ENCODE measurements around the gene PI4KB. TPM values are rescaled to one million over a fixed set of nuclear protein-coding genes. Genes with fewer than 3 reads are reported as not detected.

PI4KB gene
- 62.9 and 76.6 TPM in 2 replicates for polyA plus RNA-seq (2012; rRNA removed)
- polyA plus RNA-seq (2012; cell fraction: cytosol; rRNA removed), result 37.1 and 54.0 TPM in 2 replicates
- 90.1 and 105 TPM in 2 replicates for polyA plus RNA-seq (2012; cell fraction: nucleus; rRNA removed)

DNA sequence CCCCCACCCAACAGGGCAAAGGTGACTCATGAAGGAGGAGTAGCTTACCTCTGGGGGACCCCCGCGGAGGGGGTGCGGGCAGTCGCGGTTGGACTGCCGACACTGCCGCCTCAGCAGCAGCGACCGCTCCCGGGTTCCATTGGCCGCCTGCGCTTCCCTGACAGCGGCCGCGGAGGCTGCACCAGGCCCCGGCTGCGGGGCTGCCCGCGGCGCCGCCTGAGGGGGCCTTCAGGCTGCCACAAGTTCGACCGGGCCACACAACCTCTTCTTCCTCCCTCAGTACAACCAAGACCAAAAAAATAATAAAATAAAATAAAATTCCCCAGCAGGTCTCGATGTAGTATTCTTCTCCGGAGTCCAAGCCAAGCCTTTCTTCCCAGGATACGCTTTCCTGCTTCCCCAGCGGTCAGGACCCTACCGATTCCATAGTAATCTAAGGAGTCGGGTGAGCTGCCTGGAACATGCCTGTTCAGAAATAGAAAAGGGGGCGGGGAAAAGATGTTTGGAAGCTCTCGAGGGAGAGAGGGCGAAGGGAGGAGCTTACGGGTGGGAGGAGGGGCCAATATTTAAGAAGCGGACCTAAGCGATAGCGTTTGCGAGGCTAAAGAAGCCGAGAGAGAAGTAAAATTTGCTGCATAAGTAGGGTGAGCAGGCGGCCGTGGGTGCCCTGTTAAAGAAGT is at the start of gene PI4KB:
Gene PI4KB (minus strand): TSS at position 194 of the 680 bp plus-strand sequence. CDS start 10,935 bp downstream, outside the sequence.
- H3K4me2 ChIP-seq, result peak within 1 kb of the TSS; percentile 85
- H3K27ac ChIP-seq (ENCODE audit: low read depth in 2 of 2, low read length in 1 of 2), result peak within 1 kb of the TSS; percentile 92
- no peaks in the 10 kb centered on the region for H3K9me3 ChIP-seq
- H3K27me3 ChIP-seq (ENCODE audit: insufficient read depth), result no peaks in the 10 kb centered on the region
- peak within 1 kb of the TSS; percentile 99 for H3K9ac ChIP-seq
- peaks cover 45% of the 10 kb centered on the region for H3K79me2 ChIP-seq (ENCODE audit: insufficient read depth)
- H3K36me3 ChIP-seq (replicated peaks in 1 of 2; ENCODE audit: control insufficient read depth in 1 of 2, insufficient read depth in 2 of 2, low read length in 1 of 2), result peaks cover 11 to 28% of the 10 kb centered on the region in 2 experiments
- H3K4me1 ChIP-seq (ENCODE audit: control insufficient read depth in 1 of 2, insufficient read depth in 2 of 2, low read depth in 1 of 2, low read length in 1 of 2), result peaks cover 5 to 12% of the 10 kb centered on the region in 2 experiments; a peak in 3 of 4 replicates
- H2AFZ ChIP-seq (ENCODE audit: low read depth), result peak within 1 kb of the TSS; percentile 93
- CTCF ChIA-PET, result interaction anchor here (1.1 to 16.4 kb wide), 5 partner anchors 11 to 76 kb away, joined by 3 to 142 read pairs (median 6); no protein-coding TSS in a partner anchor
- no peaks in the 10 kb centered on the region for H3K9me2 ChIP-seq
- POLR2A ChIA-PET, result interaction anchor here (1.0 to 1.6 kb wide), 5 partner anchors 9 to 46 kb away, joined by 4 to 6 read pairs (median 4); no protein-coding TSS in a partner anchor
- DNase-seq, result peak; percentile 96
- H4K20me1 ChIP-seq (ENCODE audit: insufficient read depth), result no peaks in the 10 kb centered on the region
- no peaks in the 10 kb centered on the region for H3F3A ChIP-seq (replicated peaks; ENCODE audit: insufficient read depth)
- peak within 1 kb of the TSS; percentile 65 to 68 for H3K4me3 ChIP-seq (ENCODE audit: low read depth in 2 of 2, low read length in 1 of 2)
- under 1% methylated on average over 25 of the region's 40 CpGs for WGBS (ENCODE audit: low lambda C conversion rate)
- TF ChIP-seq, protein P1, sequence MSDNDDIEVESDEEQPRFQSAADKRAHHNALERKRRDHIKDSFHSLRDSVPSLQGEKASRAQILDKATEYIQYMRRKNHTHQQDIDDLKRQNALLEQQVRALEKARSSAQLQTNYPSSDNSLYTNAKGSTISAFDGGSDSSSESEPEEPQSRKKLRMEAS (IDR thresholded peaks at IDR 0.05; ENCODE audit: low read depth), result peak; percentile 32; the same call in 1 of the 2 replicates
- TF ChIP-seq TAF1 (IDR thresholded peaks at IDR 0.05; ENCODE audit: borderline replicate concordance, low read depth, low read length) (peak; percentile 39), MXI1 (IDR thresholded peaks at IDR 0.05; ENCODE audit: low read depth, low read length) (peak; percentile 87), FOSL2 (IDR thresholded peaks at IDR 0.05; ENCODE audit: borderline replicate concordance, low read depth) (no peak), POLR2AphosphoS5 (IDR thresholded peaks at IDR 0.05; ENCODE audit: low read depth, low read length) (peak; percentile 28), FOXJ3 (CRISPR knock-in tag; IDR thresholded peaks at IDR 0.05) (no peak), RFX5 (IDR thresholded peaks at IDR 0.05; ENCODE audit: low read length) (peak; percentile 39; the same call in 1 of the 2 replicates), GATA2 (CRISPR knock-in tag; IDR thresholded peaks at IDR 0.05) (no peak)
- TF ChIP-seq, protein P2, sequence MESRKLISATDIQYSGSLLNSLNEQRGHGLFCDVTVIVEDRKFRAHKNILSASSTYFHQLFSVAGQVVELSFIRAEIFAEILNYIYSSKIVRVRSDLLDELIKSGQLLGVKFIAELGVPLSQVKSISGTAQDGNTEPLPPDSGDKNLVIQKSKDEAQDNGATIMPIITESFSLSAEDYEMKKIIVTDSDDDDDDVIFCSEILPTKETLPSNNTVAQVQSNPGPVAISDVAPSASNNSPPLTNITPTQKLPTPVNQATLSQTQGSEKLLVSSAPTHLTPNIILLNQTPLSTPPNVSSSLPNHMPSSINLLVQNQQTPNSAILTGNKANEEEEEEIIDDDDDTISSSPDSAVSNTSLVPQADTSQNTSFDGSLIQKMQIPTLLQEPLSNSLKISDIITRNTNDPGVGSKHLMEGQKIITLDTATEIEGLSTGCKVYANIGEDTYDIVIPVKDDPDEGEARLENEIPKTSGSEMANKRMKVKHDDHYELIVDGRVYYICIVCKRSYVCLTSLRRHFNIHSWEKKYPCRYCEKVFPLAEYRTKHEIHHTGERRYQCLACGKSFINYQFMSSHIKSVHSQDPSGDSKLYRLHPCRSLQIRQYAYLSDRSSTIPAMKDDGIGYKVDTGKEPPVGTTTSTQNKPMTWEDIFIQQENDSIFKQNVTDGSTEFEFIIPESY (IDR thresholded peaks at IDR 0.05; ENCODE audit: borderline replicate concordance, low read depth), result peak; percentile 14; the same call in 1 of the 2 replicates
- TF ChIP-seq, protein P3, sequence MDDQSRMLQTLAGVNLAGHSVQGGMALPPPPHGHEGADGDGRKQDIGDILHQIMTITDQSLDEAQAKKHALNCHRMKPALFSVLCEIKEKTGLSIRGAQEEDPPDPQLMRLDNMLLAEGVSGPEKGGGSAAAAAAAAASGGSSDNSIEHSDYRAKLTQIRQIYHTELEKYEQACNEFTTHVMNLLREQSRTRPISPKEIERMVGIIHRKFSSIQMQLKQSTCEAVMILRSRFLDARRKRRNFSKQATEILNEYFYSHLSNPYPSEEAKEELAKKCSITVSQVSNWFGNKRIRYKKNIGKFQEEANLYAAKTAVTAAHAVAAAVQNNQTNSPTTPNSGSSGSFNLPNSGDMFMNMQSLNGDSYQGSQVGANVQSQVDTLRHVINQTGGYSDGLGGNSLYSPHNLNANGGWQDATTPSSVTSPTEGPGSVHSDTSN (IDR thresholded peaks at IDR 0.05), result no peak

DNA sequence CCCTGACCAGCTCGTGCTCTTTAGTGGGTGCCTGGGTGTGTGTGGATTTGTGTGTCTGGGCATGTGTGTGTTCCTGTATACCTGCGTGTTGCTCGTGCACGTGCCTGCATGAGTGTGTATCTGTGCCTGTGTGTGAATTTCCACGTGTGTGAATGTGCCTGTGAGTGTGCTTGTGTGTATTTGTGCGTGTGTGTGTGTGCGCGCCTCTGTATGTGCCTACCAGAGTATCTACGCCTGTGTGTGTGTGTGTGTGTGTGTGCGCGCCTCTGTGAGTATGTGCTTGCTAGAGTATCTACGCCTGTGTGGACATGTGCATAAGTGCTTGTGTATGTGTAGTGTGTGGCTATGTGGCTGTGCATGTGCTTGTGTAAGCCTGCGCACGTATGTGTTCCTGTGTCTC is 46.0 kb upstream of the PI4KB start:
- H3K27me3 ChIP-seq (ENCODE audit: insufficient read depth), result no peaks in the 10 kb centered on the region
- no peak overlapping the region for H3K9ac ChIP-seq
- H3K4me1 ChIP-seq (ENCODE audit: control insufficient read depth in 1 of 2, insufficient read depth in 2 of 2, low read depth in 1 of 2, low read length in 1 of 2), result peaks cover 0 to 15% of the 10 kb centered on the region in 2 experiments; a peak in 1 of 4 replicates
- H3K9me2 ChIP-seq, result no peaks in the 10 kb centered on the region
- H3K27ac ChIP-seq (ENCODE audit: low read depth in 2 of 2, low read length in 1 of 2), result no peak overlapping the region
- no peak overlapping the region for H2AFZ ChIP-seq (ENCODE audit: low read depth)
- WGBS (ENCODE audit: low lambda C conversion rate), result 90% methylated on average over 12 of the region's 14 CpGs
- TF ChIP-seq FOSL2 (IDR thresholded peaks at IDR 0.05; ENCODE audit: borderline replicate concordance, low read depth), result no peak
- TF ChIP-seq, protein P4, sequence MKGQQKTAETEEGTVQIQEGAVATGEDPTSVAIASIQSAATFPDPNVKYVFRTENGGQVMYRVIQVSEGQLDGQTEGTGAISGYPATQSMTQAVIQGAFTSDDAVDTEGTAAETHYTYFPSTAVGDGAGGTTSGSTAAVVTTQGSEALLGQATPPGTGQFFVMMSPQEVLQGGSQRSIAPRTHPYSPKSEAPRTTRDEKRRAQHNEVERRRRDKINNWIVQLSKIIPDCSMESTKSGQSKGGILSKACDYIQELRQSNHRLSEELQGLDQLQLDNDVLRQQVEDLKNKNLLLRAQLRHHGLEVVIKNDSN (IDR thresholded peaks at IDR 0.05; ENCODE audit: borderline replicate concordance, low read depth), result no peak
- H3K4me3 ChIP-seq (ENCODE audit: low read depth in 2 of 2, low read length in 1 of 2), result no peak overlapping the region
- H3K79me2 ChIP-seq (ENCODE audit: insufficient read depth), result no peaks in the 10 kb centered on the region
- H3K9me3 ChIP-seq, result no peaks in the 10 kb centered on the region
- no peak overlapping the region for H3K4me2 ChIP-seq
- no peaks in the 10 kb centered on the region for H3F3A ChIP-seq (replicated peaks; ENCODE audit: insufficient read depth)
- no peaks in the 10 kb centered on the region for H3K36me3 ChIP-seq (replicated peaks in 1 of 2; ENCODE audit: control insufficient read depth in 1 of 2, insufficient read depth in 2 of 2, low read length in 1 of 2)
- no peaks in the 10 kb centered on the region for H4K20me1 ChIP-seq (ENCODE audit: insufficient read depth)
- DNase-seq, result no peak
- POLR2A ChIA-PET, result no interaction called here
- CTCF ChIA-PET, result interaction anchor here (0.8 kb wide), 1 partner anchor 72 kb away, joined by 3 read pairs; no protein-coding TSS in a partner anchor
